NCI-H2081 (cell line): ENCODE data around the gene SLC26A11.
"Not testable (repeated sequence)": the region's sequence is repeated elsewhere in the genome, so short reads cannot be mapped to it uniquely, and the experiment has no call there.

Experiments used
- DNase-seq, 2 experiments: peaks; one replicate each; lab custom pipeline; 2025; lab: John Stamatoyannopoulos, UW

Gene SLC26A11

GRCh38 chr17:80283116-80283852 lies 63.1 kb downstream of the SLC26A11 start:
- DNase-seq, result no peak

- DNase-seq, result no peak
Observed at GRCh38 chr17:80284631-80285030, 64.4 kb downstream of the SLC26A11 start.

GRCh38 chr17:80285237-80285920 lies 65.2 kb downstream of the SLC26A11 start:
- no peak for DNase-seq

GRCh38 chr17:80286638-80286960 lies 66.4 kb downstream of the SLC26A11 start:
- no peak for DNase-seq

GRCh38 chr17:80287038-80287437 lies 66.8 kb downstream of the SLC26A11 start:
- DNase-seq, result no peak

GRCh38 chr17:80287806-80288567 lies 67.8 kb downstream of the SLC26A11 start:
- DNase-seq, result no peak

- DNase-seq, result no peak
Observed at GRCh38 chr17:80289616-80290015, 69.4 kb downstream of the SLC26A11 start.

- no peak for DNase-seq
Observed at GRCh38 chr17:80290156-80290555, 69.9 kb downstream of the SLC26A11 start.

GRCh38 chr17:80291260-80291659 lies 71.0 kb downstream of the SLC26A11 start:
- DNase-seq, result no peak

GRCh38 chr17:80291691-80292487 lies 71.7 kb downstream of the SLC26A11 start:
- DNase-seq, result no peak

- no peak for DNase-seq
Observed at GRCh38 chr17:80292521-80292971, 72.3 kb downstream of the SLC26A11 start.

GRCh38 chr17:80294210-80294609 lies 74.0 kb downstream of the SLC26A11 start:
- no peak for DNase-seq

GRCh38 chr17:80294653-80295052 lies 74.4 kb downstream of the SLC26A11 start:
- DNase-seq, result no peak

GRCh38 chr17:80295146-80295545 lies 74.9 kb downstream of the SLC26A11 start:
- DNase-seq, result no peak

- DNase-seq, result no peak
Observed at GRCh38 chr17:80295559-80295958, 75.3 kb downstream of the SLC26A11 start.

GRCh38 chr17:80296221-80296620 lies 76.0 kb downstream of the SLC26A11 start:
- DNase-seq, result no peak

GRCh38 chr17:80297996-80298560 lies 77.9 kb downstream of the SLC26A11 start:
- peak; percentile 45 to 77 for DNase-seq

- DNase-seq, result not testable (repeated sequence)
Observed at GRCh38 chr17:80299350-80300100, 79.3 kb downstream of the SLC26A11 start.

GRCh38 chr17:80300756-80301155 lies 80.5 kb downstream of the SLC26A11 start:
- DNase-seq, result not testable (repeated sequence)
